B cell (primary cell): Measurements from ENCODE around the gene GPR45. TPM values are rescaled to one million over a fixed set of nuclear protein-coding genes. Genes with fewer than 3 reads are reported as not detected.

Experiments
- ATAC-seq: fragments of 200-7000 bp; cut with Tn5 transposase; one replicate; pipeline ENCODE4 v1.10.0; 2021; ENCODE audit warnings: low read depth, mild to moderate bottlenecking, moderate number of reproducible peaks, moderate library complexity
- CTCF ChIA-PET: fragments of 350-600 bp; sonication (Branson Sonifier 250); formaldehyde crosslinking; loops from one replicate; lab custom pipeline; 2021; ENCODE audit warnings: antibody characterized with exemption, inconsistent platforms; lab: Charles Lee
- POLR2A ChIA-PET: fragments of 350-600 bp; sonication (Branson Sonifier 250); formaldehyde crosslinking; loops from one replicate; lab custom pipeline; 2021; ENCODE audit warnings: antibody characterized with exemption; lab: Charles Lee
- DNase-seq: peaks from one replicate; pipeline ENCODE4 v3.0.0; 2013
- H2AFZ ChIP-seq: 2 replicates; pipeline ENCODE4 v1.6.1; 2012; ENCODE audit warnings: mild to moderate bottlenecking, low read depth, low read length; ENCODE audit not compliant: insufficient read depth, poor library complexity, severe bottlenecking
- H3K27ac ChIP-seq, 2 donors: 1 replicate in 1 of 2; 2 replicates in 1 of 2; pipeline ENCODE4 v1.5.1; 2012 to 2013; ENCODE audit warnings: low read length in 2 of 2, mild to moderate bottlenecking in 2 of 2, moderate library complexity in 1 of 2
- H3K27me3 ChIP-seq, 4 experiments: fragments of 200-600 bp in 1 of 4; sonication (generic) in 1 of 4; replicated peaks in 1 of 4; 1 replicate in 2 of 4; 2 replicates in 2 of 4; pipeline versions ENCODE4 v1.6.1 to v1.7.0; 2013 to 2016; ENCODE audit warnings: low read length in 3 of 4, mild to moderate bottlenecking in 2 of 4, mixed read lengths in 1 of 4, moderate library complexity in 1 of 4; ENCODE audit not compliant: insufficient read depth in 4 of 4, control insufficient read depth in 3 of 4; ENCODE audit errors: control extremely low read depth in 1 of 4
- H3K36me3 ChIP-seq, 2 experiments: replicated peaks in 1 of 2; 1 replicate in 1 of 2; 2 replicates in 1 of 2; pipeline versions ENCODE4 v1.6.1 to v1.7.1; 2013; ENCODE audit warnings: low read length in 1 of 2; ENCODE audit not compliant: insufficient read depth in 2 of 2, control insufficient read depth in 1 of 2; ENCODE audit errors: control extremely low read depth in 1 of 2, extremely low read depth in 1 of 2
- H3K4me1 ChIP-seq, 2 donors: fragments of 200-600 bp in 1 of 2; sonication (generic) in 1 of 2; 1 replicate in 1 of 2; 2 replicates in 1 of 2; pipeline versions ENCODE4 v1.5.1 to v1.6.1; 2013 to 2017; ENCODE audit warnings: low read length in 2 of 2; ENCODE audit not compliant: control insufficient read depth in 2 of 2, insufficient read depth in 2 of 2
- H3K4me2 ChIP-seq: replicated peaks from 2 replicates; pipeline ENCODE3; 2012; ENCODE audit warnings: mild to moderate bottlenecking, low read depth, low read length; ENCODE audit not compliant: poor library complexity, severe bottlenecking
- H3K4me3 ChIP-seq, 5 experiments: fragments of 200-600 bp in 1 of 5; sonication (generic) in 1 of 5; 1 replicate in 3 of 5; 2 replicates in 2 of 5; pipeline versions ENCODE4 v1.5.1 to v1.7.0; 2011 to 2016; ENCODE audit warnings: low read length in 4 of 5, mild to moderate bottlenecking in 4 of 5, low read depth in 2 of 5, control low read depth in 1 of 5, moderate library complexity in 1 of 5; ENCODE audit not compliant: insufficient read depth in 1 of 5; ENCODE audit errors: control extremely low read depth in 1 of 5, extremely low read depth in 1 of 5
- H3K79me2 ChIP-seq: fragments of 200-600 bp; sonication (generic); one replicate; pipeline ENCODE4 v1.6.0; 2016; ENCODE audit warnings: low read length; ENCODE audit not compliant: control insufficient read depth, insufficient read depth
- H3K9ac ChIP-seq: fragments of 200-600 bp; sonication (generic); 2 replicates; pipeline ENCODE4 v1.6.1; 2017; ENCODE audit warnings: mild to moderate bottlenecking, low read length, moderate library complexity
- H3K9me3 ChIP-seq, 3 donors: one replicate each; pipeline versions ENCODE4 v1.6.1 to v1.7.1; 2013; ENCODE audit warnings: low read length in 2 of 3; ENCODE audit not compliant: control insufficient read depth in 2 of 3, insufficient read depth in 1 of 3; ENCODE audit errors: control extremely low read depth in 1 of 3
- H4K20me1 ChIP-seq: 2 replicates; pipeline ENCODE4 v1.6.0; 2012; ENCODE audit warnings: mild to moderate bottlenecking, low read length; ENCODE audit not compliant: insufficient read depth, control insufficient read depth, poor library complexity, severe bottlenecking
- H3K27ac Mint-ChIP-seq: one replicate; pipeline ENCODE4 v1.8.0; 2021; ENCODE audit warnings: mixed read lengths
- H3K27me3 Mint-ChIP-seq: one replicate; pipeline ENCODE4 v1.8.0; 2021; ENCODE audit warnings: mixed read lengths
- H3K4me1 Mint-ChIP-seq: one replicate; pipeline ENCODE4 v1.8.0; 2021; ENCODE audit warnings: mixed read lengths
- H3K4me3 Mint-ChIP-seq: one replicate; pipeline ENCODE4 v1.8.0; 2021; ENCODE audit warnings: mixed read lengths
- H3K9me3 Mint-ChIP-seq: one replicate; pipeline ENCODE4 v1.8.0; 2022; ENCODE audit warnings: mixed read lengths; ENCODE audit not compliant: insufficient read depth
- EZH2 ChIP-seq: IDR thresholded peaks from 2 replicates; pipeline ENCODE4 v1.6.1; 2012; ENCODE audit warnings: borderline replicate concordance, low read depth, mild to moderate bottlenecking, moderate library complexity, low read length; ENCODE audit not compliant: insufficient read depth, poor library complexity, severe bottlenecking
- WGBS: methylation state at CpG from one replicate; pipeline ENCODE4 v1.1.5; 2013; ENCODE audit warnings: missing lambda C conversion rate; ENCODE audit not compliant: insufficient coverage; 5-methylcytosine and 5-hydroxymethylcytosine counted together
- intact Hi-C: fragments of 100-400 bp; cut with micrococcal nuclease; formaldehyde crosslinking; loops from one replicate; pipeline ENCODE4 v1.10.0; 2022
- polyA plus RNA-seq: library from polyadenylated mRNA; depleted of rRNA; stranded (reverse); fragments of >200 nt; gene quantifications from 2 replicates; pipeline ENCODE4 v1.2.3, GENCODE V29; 2012
- total RNA-seq, 2 donors: library from RNA; stranded (reverse); fragments of 120-200 nt in 1 of 2; gene quantifications; 1 replicate in 1 of 2; 2 replicates in 1 of 2; pipeline versions ENCODE4 v1.2.3 to v1.2.4, GENCODE V29; 2013 to 2022
- TF ChIP-seq, protein P1 (sequence below): fragments of 200-600 bp; IDR thresholded peaks from one replicate; pipeline ENCODE4 v1.8.0; 2022; ENCODE audit warnings: antibody characterized with exemption, mild to moderate bottlenecking

GPR45 gene
- total and polyA plus RNA-seq, 2 donors (not counting 1 experiment from before 2014, with no cell fraction given): not detected

- TF ChIP-seq EZH2: no peak
- TF ChIP-seq, protein P1, sequence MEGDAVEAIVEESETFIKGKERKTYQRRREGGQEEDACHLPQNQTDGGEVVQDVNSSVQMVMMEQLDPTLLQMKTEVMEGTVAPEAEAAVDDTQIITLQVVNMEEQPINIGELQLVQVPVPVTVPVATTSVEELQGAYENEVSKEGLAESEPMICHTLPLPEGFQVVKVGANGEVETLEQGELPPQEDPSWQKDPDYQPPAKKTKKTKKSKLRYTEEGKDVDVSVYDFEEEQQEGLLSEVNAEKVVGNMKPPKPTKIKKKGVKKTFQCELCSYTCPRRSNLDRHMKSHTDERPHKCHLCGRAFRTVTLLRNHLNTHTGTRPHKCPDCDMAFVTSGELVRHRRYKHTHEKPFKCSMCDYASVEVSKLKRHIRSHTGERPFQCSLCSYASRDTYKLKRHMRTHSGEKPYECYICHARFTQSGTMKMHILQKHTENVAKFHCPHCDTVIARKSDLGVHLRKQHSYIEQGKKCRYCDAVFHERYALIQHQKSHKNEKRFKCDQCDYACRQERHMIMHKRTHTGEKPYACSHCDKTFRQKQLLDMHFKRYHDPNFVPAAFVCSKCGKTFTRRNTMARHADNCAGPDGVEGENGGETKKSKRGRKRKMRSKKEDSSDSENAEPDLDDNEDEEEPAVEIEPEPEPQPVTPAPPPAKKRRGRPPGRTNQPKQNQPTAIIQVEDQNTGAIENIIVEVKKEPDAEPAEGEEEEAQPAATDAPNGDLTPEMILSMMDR: no peak
- ATAC-seq: no peak
- Mint-ChIP-seq H3K27ac (no peak overlapping the region), H3K4me1 (no peaks in the 10 kb centered on the region), H3K9me3 (no peaks in the 10 kb centered on the region), H3K27me3 (no peaks in the 10 kb centered on the region), H3K4me3 (no peak overlapping the region)
- CTCF ChIA-PET: no interaction called here
- no peak overlapping the region for H2AFZ ChIP-seq
- POLR2A ChIA-PET: no interaction called here
- no peak overlapping the region for H3K9ac ChIP-seq
- H3K36me3 ChIP-seq: no peaks in the 10 kb centered on the region
- intact Hi-C loops: no loop called here
- H3K27me3 ChIP-seq: no peaks in the 10 kb centered on the region
- WGBS: 93% methylated on average over 3 of the region's 3 CpGs
- no peak overlapping the region for H3K27ac ChIP-seq
- no peak overlapping the region for H3K4me3 ChIP-seq
- no peak for DNase-seq
- H3K9me3 ChIP-seq: no peaks in the 10 kb centered on the region
- H4K20me1 ChIP-seq: no peaks in the 10 kb centered on the region
- no peak overlapping the region for H3K4me2 ChIP-seq
- no peaks in the 10 kb centered on the region for H3K4me1 ChIP-seq
- H3K79me2 ChIP-seq: no peaks in the 10 kb centered on the region
These were observed 16.4 kb downstream of the GPR45 start for GRCh38 chr2:105257981-105258380.

GRCh38 chr2:105258835-105259350 is 17.4 kb downstream of the GPR45 start:
- no peak for DNase-seq
- no peaks in the 10 kb centered on the region for H4K20me1 ChIP-seq
- Mint-ChIP-seq H3K9me3 (no peaks in the 10 kb centered on the region), H3K27me3 (no peaks in the 10 kb centered on the region), H3K4me1 (no peaks in the 10 kb centered on the region), H3K4me3 (no peak overlapping the region), H3K27ac (no peak overlapping the region)
- no peaks in the 10 kb centered on the region for H3K79me2 ChIP-seq
- whole genome bisulfite sequencing: 90% methylated on average over 2 of the region's 10 CpGs
- ChIA-PET POLR2A (no interaction called here), CTCF (no interaction called here)
- no peak overlapping the region for H3K4me3 ChIP-seq
- no peaks in the 10 kb centered on the region for H3K9me3 ChIP-seq
- no peaks in the 10 kb centered on the region for H3K4me1 ChIP-seq
- no peak overlapping the region for H3K9ac ChIP-seq
- TF ChIP-seq, protein P1: no peak
- no peak for TF ChIP-seq EZH2
- no peaks in the 10 kb centered on the region for H3K27me3 ChIP-seq
- no peak overlapping the region for H2AFZ ChIP-seq
- ATAC-seq: no peak
- H3K36me3 ChIP-seq: no peaks in the 10 kb centered on the region
- no peak overlapping the region for H3K27ac ChIP-seq
- intact Hi-C loops: no loop called here
- H3K4me2 ChIP-seq: no peak overlapping the region
